Daoy (cell line): ENCODE results near the gene LSM6. TPM values are rescaled to one million over a fixed set of nuclear protein-coding genes. Genes with fewer than 3 reads are reported as not detected.

Source experiments
- total RNA-seq: library from RNA; depleted of rRNA; stranded (reverse); fragments of >200 nt; shearing (Covaris generic); gene quantifications from 2 replicates; pipeline ENCODE4 v1.2.3, GENCODE V29; 2014; rRNA removed

The LSM6 gene
- total RNA-seq, 1 experiment from 2014 or later: 60.6 TPM

Other genes starting within 250 kb of the LSM6 start
- 3.9 and 6.2 TPM in 2 replicates for gene ZNF827, start 236.9 kb upstream of the LSM6 start, total RNA-seq
- not detected in 2 replicates for gene REELD1, start 38.8 kb downstream of the LSM6 start, total RNA-seq